ENCODE data around the gene SIPA1L2.

SIPA1L2 gene

DNA sequence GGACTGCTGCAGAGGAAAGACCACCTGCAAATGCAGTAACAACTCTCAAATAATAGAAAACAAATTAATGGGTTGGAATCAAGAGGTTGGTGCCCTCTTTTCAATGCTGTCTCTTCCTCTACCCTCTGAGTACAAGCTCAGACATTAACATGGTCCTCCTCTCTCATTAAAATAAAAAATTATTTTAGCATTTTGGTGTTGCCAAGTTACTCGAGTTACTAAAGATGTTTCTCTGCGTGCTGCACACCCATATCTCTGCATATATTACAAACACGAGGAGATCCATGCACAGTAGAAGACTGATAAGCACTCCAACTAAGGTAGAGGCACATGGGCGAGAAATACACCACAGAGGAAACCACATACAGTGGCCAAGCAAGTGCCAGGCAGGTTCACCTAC is 21.5 kb downstream of the SIPA1L2 start:
- Histone ChIP-seq H3K9me3 (no peaks in the 10 kb centered on the region), H3K4me3 (ENCODE audit: low read depth in 1 of 2, low read length in 1 of 2) (peak overlapping the region in 1 of 2 experiments; percentile 13), H3K27ac (peak overlapping the region; percentile 89), H3K4me1 (ENCODE audit: control insufficient read depth in 1 of 2, insufficient read depth in 1 of 2, low read depth in 1 of 2, low read length in 1 of 2) (peaks cover 42 to 48% of the 10 kb centered on the region in 2 experiments), H3K36me3 (no peaks in the 10 kb centered on the region), H3K27me3 (no peaks in the 10 kb centered on the region)
- TF ChIP-seq, protein P1, sequence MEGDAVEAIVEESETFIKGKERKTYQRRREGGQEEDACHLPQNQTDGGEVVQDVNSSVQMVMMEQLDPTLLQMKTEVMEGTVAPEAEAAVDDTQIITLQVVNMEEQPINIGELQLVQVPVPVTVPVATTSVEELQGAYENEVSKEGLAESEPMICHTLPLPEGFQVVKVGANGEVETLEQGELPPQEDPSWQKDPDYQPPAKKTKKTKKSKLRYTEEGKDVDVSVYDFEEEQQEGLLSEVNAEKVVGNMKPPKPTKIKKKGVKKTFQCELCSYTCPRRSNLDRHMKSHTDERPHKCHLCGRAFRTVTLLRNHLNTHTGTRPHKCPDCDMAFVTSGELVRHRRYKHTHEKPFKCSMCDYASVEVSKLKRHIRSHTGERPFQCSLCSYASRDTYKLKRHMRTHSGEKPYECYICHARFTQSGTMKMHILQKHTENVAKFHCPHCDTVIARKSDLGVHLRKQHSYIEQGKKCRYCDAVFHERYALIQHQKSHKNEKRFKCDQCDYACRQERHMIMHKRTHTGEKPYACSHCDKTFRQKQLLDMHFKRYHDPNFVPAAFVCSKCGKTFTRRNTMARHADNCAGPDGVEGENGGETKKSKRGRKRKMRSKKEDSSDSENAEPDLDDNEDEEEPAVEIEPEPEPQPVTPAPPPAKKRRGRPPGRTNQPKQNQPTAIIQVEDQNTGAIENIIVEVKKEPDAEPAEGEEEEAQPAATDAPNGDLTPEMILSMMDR (IDR thresholded peaks at IDR 0.05) = no peak

- Histone ChIP-seq H3K4me3 (ENCODE audit: low read depth in 1 of 2, low read length in 1 of 2) (no peak overlapping the region), H3K4me1 (ENCODE audit: control insufficient read depth in 1 of 2, insufficient read depth in 1 of 2, low read depth in 1 of 2, low read length in 1 of 2) (peaks cover 30 to 35% of the 10 kb centered on the region in 2 experiments), H3K36me3 (no peaks in the 10 kb centered on the region), H3K27ac (no peak overlapping the region), H3K9me3 (no peaks in the 10 kb centered on the region), H3K27me3 (no peaks in the 10 kb centered on the region)
- TF ChIP-seq, protein P1 (IDR thresholded peaks at IDR 0.05) = peak; percentile 32
These were observed 27.3 kb downstream of the SIPA1L2 start for GRCh38 chr1:232602622-232603021.

DNA sequence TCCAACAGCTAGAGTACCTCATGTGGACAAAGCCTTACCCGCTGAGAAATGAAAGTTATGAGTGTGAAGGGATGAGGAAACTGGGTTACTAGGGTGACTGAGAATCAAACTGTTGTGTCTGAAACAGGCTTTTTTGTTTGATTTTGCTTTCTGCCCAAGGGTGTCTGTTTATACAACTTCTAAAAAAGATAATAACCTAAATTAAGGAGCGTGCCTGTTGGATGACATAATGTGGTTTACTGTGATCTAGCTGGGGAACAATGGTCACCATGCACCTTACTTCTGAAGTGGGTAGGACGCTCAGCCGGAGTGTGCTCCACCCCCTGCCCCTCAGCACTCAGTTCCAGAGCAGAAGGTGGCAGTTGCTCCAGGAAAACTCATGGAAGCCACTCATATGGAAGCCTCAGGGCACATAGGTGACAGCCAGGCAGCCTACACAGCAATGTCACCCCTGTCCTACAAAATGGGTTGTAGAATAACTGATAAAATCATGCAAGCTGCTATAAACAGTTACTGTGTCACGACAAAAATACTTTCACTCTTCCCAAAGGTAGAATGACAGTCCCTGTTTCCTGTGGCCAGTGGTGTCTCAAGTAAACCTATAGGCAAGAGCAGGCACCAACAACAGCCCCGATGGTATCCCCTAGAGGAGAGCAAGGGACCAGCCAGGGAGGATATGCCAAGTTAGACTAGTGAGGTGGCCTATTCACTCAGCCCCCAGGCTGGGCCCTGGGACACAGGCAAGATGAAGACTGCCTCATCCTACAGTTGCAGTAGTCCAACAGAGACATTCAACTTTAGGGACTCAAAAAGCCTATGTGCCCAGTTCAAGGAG is 29.3 kb downstream of the SIPA1L2 start:
- Histone ChIP-seq H3K4me1 (ENCODE audit: control insufficient read depth in 1 of 2, insufficient read depth in 1 of 2, low read depth in 1 of 2, low read length in 1 of 2) (peaks cover 25 to 28% of the 10 kb centered on the region in 2 experiments), H3K36me3 (no peaks in the 10 kb centered on the region), H3K9me3 (no peaks in the 10 kb centered on the region), H3K27ac (peak overlapping the region; percentile 55), H3K4me3 (ENCODE audit: low read depth in 1 of 2, low read length in 1 of 2) (no peak overlapping the region), H3K27me3 (no peaks in the 10 kb centered on the region)
- TF ChIP-seq, protein P1 (IDR thresholded peaks at IDR 0.05) = no peak

DNA sequence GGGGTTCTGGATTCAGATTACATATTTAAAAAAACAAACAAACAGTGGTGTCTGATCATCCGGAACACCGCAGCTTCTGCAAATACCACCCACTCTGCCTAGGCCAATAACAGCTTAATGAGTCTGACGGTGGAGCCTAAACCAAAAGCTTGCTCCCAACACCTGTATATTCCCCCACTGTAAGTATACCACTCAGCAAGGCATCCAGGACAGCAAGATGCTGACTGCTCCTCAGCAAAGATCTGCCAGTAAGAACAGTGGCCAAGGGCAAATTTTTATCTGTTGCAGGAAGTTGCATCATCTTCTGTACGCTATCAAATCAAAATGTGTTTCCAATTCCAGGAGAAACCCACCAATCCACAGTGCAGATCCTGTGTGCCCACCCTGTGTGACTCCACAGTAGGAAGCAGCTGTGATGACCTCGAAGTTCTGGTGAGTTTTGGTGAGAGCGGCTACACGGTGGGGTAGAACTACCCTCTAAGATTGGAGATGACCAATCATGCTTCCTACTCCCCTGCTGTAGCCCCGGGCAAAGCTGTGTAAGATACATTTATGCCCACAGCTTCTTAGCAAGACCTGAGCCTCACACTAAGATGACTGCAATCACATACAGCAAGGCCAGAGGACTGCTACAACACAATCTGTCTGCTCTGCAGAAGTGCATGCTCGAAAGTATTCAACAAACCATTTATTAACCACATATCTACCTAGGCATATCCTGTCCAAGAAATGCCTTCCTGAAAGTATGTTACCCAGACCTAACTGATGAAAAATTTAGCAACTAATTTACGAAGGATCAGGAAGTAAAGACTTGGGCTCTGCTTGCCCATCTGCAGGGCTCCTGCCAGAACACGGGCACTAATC is 30.5 kb downstream of the SIPA1L2 start:
- Histone ChIP-seq H3K4me3 (ENCODE audit: low read depth in 1 of 2, low read length in 1 of 2) (no peak overlapping the region), H3K4me1 (ENCODE audit: control insufficient read depth in 1 of 2, insufficient read depth in 1 of 2, low read depth in 1 of 2, low read length in 1 of 2) (peaks cover 25 to 28% of the 10 kb centered on the region in 2 experiments), H3K36me3 (no peaks in the 10 kb centered on the region), H3K27me3 (no peaks in the 10 kb centered on the region), H3K9me3 (no peaks in the 10 kb centered on the region), H3K27ac (peak overlapping the region; percentile 55)
- TF ChIP-seq, protein P1 (IDR thresholded peaks at IDR 0.05) = no peak

DNA sequence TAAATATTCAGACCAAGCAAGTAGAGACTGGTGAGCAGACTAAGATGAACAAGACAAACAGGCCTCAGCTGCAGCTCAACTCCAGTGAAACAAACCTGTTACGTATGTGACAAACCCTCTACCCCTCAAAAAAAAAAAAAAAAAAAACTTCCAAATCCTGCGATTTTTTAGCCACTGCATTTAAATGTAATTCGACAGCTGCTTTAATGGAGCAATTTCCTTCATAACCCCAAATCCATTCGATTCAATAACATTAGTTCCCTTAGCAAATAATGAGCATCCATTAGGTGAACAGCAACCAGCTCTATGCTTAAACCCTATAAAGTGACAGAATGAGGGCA is 31.1 kb downstream of the SIPA1L2 start:
- TF ChIP-seq, protein P1 (IDR thresholded peaks at IDR 0.05) = no peak
- peak overlapping the region; percentile 55 for H3K27ac ChIP-seq

More for the DNA sequence above, 31.1 kb downstream of the SIPA1L2 start:
- Histone ChIP-seq H3K9me3 (no peaks in the 10 kb centered on the region), H3K27me3 (no peaks in the 10 kb centered on the region), H3K4me3 (ENCODE audit: low read depth in 1 of 2, low read length in 1 of 2) (no peak overlapping the region), H3K4me1 (ENCODE audit: control insufficient read depth in 1 of 2, insufficient read depth in 1 of 2, low read depth in 1 of 2, low read length in 1 of 2) (peaks cover 25 to 28% of the 10 kb centered on the region in 2 experiments), H3K36me3 (no peaks in the 10 kb centered on the region)
